ENCODE results near the gene HOMER1.

DNA sequence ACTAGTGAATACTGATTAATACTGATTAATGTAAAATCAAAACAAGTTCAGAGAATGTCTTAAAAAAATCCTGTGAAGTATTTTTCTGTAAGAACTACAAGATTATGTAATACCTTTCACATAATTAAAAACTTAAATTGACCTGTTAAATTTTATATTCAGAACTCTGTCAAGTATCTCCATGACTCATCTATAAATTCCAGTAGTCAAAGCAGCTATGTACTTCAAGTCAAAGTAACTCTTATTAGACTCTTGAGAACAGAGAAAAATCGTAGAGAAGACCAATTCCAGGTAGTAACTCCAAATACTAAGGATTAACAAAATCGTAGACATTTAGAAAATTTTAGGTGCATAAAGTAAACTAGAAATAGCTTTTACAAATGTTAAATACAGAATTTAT lies 77.1 kb downstream of the HOMER1 start:
- TF ChIP-seq, protein P1, sequence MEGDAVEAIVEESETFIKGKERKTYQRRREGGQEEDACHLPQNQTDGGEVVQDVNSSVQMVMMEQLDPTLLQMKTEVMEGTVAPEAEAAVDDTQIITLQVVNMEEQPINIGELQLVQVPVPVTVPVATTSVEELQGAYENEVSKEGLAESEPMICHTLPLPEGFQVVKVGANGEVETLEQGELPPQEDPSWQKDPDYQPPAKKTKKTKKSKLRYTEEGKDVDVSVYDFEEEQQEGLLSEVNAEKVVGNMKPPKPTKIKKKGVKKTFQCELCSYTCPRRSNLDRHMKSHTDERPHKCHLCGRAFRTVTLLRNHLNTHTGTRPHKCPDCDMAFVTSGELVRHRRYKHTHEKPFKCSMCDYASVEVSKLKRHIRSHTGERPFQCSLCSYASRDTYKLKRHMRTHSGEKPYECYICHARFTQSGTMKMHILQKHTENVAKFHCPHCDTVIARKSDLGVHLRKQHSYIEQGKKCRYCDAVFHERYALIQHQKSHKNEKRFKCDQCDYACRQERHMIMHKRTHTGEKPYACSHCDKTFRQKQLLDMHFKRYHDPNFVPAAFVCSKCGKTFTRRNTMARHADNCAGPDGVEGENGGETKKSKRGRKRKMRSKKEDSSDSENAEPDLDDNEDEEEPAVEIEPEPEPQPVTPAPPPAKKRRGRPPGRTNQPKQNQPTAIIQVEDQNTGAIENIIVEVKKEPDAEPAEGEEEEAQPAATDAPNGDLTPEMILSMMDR (IDR thresholded peaks at IDR 0.05), result no peak
- TF ChIP-seq EP300 (IDR thresholded peaks at IDR 0.05), result no peak

Data from sigmoid colon (tissue), 4 donors.